AG09309 (cell line): ENCODE measurements around the gene CYP27B1.

Experiments
- DNase-seq: peaks from one replicate; pipeline ENCODE4 v3.0.0-alpha.2; 2010; ENCODE audit warnings: low read depth
- H3K4me3 ChIP-seq: 2 replicates; pipeline ENCODE4 v1.5.1; 2011; ENCODE audit warnings: mild to moderate bottlenecking, low read depth, low read length, moderate library complexity; ENCODE audit not compliant: control insufficient read depth
- CTCF ChIP-seq: IDR thresholded peaks from 2 replicates; pipeline ENCODE4 v1.5.1; 2011; ENCODE audit warnings: mild to moderate bottlenecking, low read depth, low read length, inconsistent platforms; ENCODE audit not compliant: insufficient read depth, control insufficient read depth; ENCODE audit errors: missing control alignments

The CYP27B1 gene

DNA sequence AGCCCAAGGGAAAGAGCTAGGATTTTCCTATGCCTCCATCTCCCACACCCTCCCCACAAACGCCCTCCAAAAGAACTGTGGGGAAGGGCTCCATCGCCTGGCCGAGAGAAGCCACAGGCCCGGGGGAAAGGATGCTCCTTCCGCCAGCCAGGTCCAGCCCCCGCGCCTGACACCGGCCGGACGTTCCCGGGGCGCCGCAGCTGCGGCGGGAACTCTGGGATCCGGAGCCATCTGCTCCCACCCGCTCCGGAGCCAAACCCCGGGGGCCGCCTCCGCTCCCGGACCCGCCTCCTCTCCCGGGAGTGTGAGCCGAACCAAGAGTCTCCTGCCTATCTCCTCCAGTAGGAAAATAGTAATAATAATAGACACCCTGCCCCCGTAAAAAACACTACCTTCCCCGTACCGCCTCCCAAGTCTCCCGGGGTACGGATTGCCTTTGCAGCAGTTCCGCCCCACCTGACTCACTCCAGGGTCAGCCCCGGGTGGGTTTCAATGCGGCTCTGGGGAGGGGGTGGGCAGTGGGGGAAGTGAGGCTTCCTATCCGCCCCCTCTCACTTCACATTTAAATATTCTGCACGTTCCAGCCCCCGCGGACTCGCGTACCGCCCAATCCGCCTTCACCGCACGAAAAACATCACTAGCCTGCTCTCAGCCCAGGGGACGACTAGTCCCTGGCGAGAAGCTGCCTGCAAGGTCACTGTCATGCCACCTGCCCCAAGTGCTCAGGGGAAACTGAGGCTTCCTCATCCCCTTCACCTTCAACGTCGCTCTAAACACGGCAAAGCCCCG is 30.7 kb downstream of the CYP27B1 start:
- peak overlapping the region; percentile 22 for H3K4me3 ChIP-seq
- no peak for DNase-seq
- TF ChIP-seq CTCF: peak; percentile 47

GRCh38 chr12:57735198-57735855 is 31.6 kb downstream of the CYP27B1 start:
- no peak for TF ChIP-seq CTCF

GRCh38 chr12:57734591-57734990 is 32.3 kb downstream of the CYP27B1 start:
- H3K4me3 ChIP-seq: no peak overlapping the region
- no peak for TF ChIP-seq CTCF
- no peak for DNase-seq

More at GRCh38 chr12:57735198-57735855, 31.6 kb downstream of the CYP27B1 start:
- no peak for DNase-seq
- H3K4me3 ChIP-seq: no peak overlapping the region

GRCh38 chr12:57733928-57734327 is 33.0 kb downstream of the CYP27B1 start:
- H3K4me3 ChIP-seq: no peak overlapping the region
- no peak for TF ChIP-seq CTCF
- DNase-seq: no peak

DNA sequence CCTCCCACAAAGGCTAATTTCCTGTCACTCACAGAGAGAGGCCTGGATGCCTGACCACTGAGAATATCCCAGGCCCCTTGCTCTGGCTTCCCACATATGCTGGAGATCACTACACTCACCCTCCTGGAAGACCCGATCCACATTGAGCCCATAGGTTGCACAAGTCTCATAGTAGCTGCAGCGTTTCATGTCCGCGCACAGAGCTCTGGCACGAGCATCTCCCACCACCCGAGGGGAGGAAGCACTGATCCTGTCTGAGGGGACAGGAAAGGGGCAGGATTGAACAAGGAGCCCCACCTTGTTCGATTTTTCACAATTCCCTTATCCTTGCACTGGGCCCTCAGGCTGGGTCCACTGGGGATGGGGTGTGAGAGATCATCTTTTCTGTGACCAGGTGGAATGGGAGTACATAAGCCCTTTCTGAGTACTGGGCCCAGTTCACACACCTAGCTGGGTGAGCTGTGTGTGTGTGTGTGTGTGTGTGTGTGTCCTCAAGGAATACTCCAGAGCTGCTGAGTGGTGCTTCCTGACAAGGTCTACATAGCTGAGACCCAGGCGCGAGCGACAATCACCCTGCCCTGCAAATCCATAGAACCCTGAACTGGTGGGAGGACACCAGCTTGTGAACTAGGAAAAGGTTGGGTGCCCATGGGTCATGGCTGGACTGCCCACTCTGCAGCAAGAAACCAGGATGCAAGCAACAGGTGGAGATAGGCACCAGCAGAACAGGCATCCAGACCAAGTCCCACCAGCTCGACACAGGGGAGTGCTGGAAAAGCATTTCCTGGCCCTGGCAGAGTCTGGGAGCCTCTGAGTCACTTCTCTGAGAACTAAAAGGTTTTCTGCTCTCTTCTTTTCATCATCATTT is 33.9 kb downstream of the CYP27B1 start:
- DNase-seq: no peak
- no peak for TF ChIP-seq CTCF

DNA sequence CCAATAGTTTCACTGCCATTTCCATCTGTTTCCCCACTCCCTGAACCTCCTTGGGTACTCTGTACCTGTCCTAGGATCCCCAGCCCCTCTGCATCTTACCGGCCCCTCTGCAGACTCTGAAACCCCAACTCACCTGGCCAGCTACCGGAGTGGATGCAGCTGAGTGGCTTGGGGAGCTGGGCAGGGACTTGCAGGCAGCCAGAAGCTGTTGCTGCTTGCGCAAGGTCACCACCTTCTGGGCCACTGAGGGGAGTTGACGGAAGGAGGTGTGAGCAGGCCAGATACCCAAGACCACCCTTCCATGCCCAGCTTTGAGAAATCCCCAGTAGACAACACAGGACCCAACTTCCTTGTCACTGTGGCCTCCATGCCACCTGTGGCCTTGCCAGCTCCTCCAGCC is 34.6 kb downstream of the CYP27B1 start:
- H3K4me3 ChIP-seq: no peak overlapping the region
- no peak for DNase-seq
- TF ChIP-seq CTCF: no peak

More for the DNA sequence above, 33.9 kb downstream of the CYP27B1 start:
- no peak overlapping the region for H3K4me3 ChIP-seq
